ENCODE data around the gene MIF4GD.
"Not testable (repeated sequence)": the region's sequence is repeated elsewhere in the genome, so short reads cannot be mapped to it uniquely, and the experiment has no call there.

Gene MIF4GD

GRCh38 chr17:75260641-75261335 is 10.2 kb downstream of the MIF4GD start:
- no peak for DNase-seq (ENCODE audit: low spot score)

- DNase-seq (ENCODE audit: low spot score), result not testable (repeated sequence)
These were observed 13.8 kb downstream of the MIF4GD start for GRCh38 chr17:75257228-75257627.

- not testable (repeated sequence) for DNase-seq (ENCODE audit: low spot score)
These were observed 14.9 kb downstream of the MIF4GD start for GRCh38 chr17:75255954-75256698.

- no peak for DNase-seq (ENCODE audit: low spot score)
These were observed 18.8 kb downstream of the MIF4GD start for GRCh38 chr17:75252039-75252816.

GRCh38 chr17:75250009-75250471 is 21.0 kb downstream of the MIF4GD start:
- DNase-seq (ENCODE audit: low spot score), result no peak

- no peak for DNase-seq (ENCODE audit: low spot score)
These were observed 21.5 kb downstream of the MIF4GD start for GRCh38 chr17:75249564-75249963.

GRCh38 chr17:75246404-75246803 is 24.6 kb downstream of the MIF4GD start:
- DNase-seq (ENCODE audit: low spot score), result no peak

GRCh38 chr17:75245011-75245410 is 26.0 kb downstream of the MIF4GD start:
- DNase-seq (ENCODE audit: low spot score), result no peak

GRCh38 chr17:75244133-75244866 is 26.7 kb downstream of the MIF4GD start:
- no peak for DNase-seq (ENCODE audit: low spot score)

- no peak for DNase-seq (ENCODE audit: low spot score)
These were observed 28.5 kb downstream of the MIF4GD start for GRCh38 chr17:75242461-75243042.

GRCh38 chr17:75241996-75242460 is 29.0 kb downstream of the MIF4GD start:
- no peak for DNase-seq (ENCODE audit: low spot score)

- DNase-seq (ENCODE audit: low spot score), result no peak
These were observed 29.5 kb downstream of the MIF4GD start for GRCh38 chr17:75241502-75241901.

GRCh38 chr17:75241143-75241430 is 29.9 kb downstream of the MIF4GD start:
- DNase-seq (ENCODE audit: low spot score), result no peak

GRCh38 chr17:75240394-75241142 is 30.5 kb downstream of the MIF4GD start:
- DNase-seq (ENCODE audit: low spot score), result peak; percentile 40

- DNase-seq (ENCODE audit: low spot score), result no peak
These were observed 31.1 kb downstream of the MIF4GD start for GRCh38 chr17:75239778-75240393.

- DNase-seq (ENCODE audit: low spot score), result no peak
These were observed 31.8 kb downstream of the MIF4GD start for GRCh38 chr17:75239214-75239613.

GRCh38 chr17:75238684-75239191 is 32.3 kb downstream of the MIF4GD start:
- DNase-seq (ENCODE audit: low spot score), result peak; percentile 75

- DNase-seq (ENCODE audit: low spot score), result no peak
These were observed 32.9 kb downstream of the MIF4GD start for GRCh38 chr17:75238020-75238580.

- DNase-seq (ENCODE audit: low spot score), result no peak
These were observed 33.7 kb downstream of the MIF4GD start for GRCh38 chr17:75237100-75238014.
